Stimulated activated CD4-positive, alpha-beta T cell treated with anti-CD3 and anti-CD28 coated beads, TNF-alpha, amount 100 ng/mL, for 24 hours (primary cell): ENCODE measurements around the gene INPP5A.
"Not testable (repeated sequence)": the region's sequence is repeated elsewhere in the genome, so short reads cannot be mapped to it uniquely, and the experiment has no call there.

Experiments
- DNase-seq, 3 experiments: peaks; one replicate each; pipeline ENCODE4 v3.0.0-alpha.2; 2020; ENCODE audit warnings: low read depth in 3 of 3

The INPP5A gene

GRCh38 chr10:132537684-132538001, at the start of gene INPP5A:
Gene INPP5A, plus strand, starts transcription at chr10:132537787. Its CDS starts 310 bp downstream, at chr10:132538097.
- no peak for DNase-seq

GRCh38 chr10:132488231-132488821, 49.3 kb upstream of the INPP5A start:
- no peak for DNase-seq

DNA sequence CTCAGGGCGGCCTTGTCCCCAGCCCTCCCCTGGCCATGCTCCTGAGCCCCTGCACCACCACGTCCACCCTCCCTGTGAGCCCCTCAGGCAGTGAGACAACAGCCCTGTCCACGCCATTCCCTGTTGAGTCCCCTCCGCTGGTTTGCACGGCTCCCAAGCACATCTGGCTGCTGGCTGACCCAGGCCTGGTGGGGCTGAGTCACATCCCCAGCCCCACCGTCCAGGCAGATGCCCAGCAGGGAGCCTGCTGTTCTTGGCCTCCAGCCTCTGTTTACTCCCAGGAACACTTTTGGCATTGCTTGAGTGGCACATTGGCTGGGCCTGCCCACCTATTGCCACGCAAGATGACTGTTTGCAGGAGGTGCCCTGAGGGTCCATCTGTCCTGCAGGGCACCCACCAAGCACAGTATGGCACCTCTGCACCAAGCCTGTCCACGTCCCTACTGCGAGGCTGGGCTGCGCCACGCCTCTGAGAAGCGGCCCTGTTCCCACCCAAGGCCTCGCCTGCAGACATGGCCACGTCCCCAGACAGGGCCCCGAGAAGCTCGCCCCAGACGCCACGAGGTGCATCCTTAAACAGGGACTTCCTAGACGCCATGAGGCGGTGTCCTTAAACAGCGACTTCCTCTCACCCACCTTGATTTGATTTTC, 48.4 kb upstream of the INPP5A start:
- DNase-seq: no peak

GRCh38 chr10:132489704-132490534, 47.7 kb upstream of the INPP5A start:
- DNase-seq: no peak

DNA sequence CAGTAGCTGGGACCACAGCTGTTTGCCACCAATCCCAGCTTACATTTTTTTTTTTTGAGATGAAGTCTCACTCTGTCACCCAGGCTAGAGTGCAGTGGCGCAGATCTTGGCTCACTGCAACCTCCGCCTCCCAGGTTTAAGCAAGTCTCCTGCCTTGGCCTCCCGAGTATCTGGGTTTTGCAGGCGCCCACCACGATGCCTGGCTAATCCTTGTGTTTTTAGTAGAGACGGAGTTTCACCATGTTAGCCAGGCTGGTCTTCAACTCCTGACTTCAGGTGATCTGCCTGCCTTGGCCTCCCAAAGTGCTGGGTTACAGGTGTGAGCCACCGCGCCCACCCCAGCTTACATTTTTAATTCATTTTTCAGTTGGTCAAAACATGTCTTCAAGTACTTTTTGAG, 46.1 kb upstream of the INPP5A start:
- DNase-seq: not testable (repeated sequence)

DNA sequence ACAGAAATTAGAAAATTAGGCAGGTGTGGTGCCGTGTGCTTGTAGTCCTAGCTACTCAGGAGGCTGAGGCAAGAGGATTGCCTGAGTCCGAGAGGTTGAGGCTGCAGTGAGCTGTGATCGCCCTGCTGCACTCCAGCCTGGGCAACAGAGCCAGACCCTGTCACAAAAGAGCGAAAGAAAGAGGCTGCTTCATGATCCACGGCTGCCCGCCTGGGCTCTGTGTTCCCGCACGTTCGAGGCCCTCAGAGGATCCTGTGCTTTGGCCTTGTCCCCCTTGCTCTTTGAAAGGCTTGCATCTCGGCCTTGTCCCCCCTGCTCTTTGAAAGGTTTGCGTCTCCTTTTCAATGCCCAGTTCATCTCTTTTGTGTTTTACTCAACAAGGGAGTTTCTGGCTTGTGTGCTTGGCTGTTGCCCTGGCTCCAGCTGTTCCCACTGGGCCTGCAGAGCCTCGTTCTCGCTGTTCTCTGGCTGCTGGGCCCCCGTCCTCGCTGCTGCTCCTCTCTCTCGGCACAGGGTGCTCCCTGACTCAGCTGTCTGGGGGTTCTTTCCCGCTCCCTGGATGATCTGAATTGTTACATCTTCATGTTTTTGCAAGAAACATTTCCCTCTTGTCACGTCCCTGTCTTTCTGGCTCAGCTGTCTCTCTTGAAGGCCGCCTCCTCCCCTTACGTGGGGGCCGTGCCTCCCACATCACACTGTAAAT, 45.1 kb upstream of the INPP5A start:
- no peak for DNase-seq

DNA sequence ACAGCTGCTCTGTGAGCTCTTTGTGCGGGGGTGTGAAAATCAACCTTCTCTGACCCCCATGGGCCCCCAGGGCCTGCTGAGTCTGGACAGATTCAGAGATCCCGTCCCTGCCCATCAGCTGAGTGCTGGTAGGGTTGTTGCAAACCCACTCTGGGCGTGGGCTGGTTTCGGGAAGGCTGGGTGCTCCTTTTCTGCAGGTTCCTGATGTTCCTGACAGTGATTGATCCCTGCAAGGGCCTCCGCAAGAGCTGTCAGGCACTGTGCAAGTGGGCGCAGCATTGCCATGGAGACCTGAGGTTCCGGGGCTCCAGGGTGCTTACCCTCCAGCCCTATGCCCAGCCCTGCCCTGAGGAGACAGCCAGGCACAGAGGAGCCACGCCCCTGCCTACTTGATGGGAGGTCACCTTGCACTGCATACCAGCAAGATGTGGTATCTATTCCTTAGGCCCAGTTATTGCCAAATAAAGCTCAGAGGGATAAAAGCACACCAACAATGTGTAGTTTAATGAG, 44.3 kb upstream of the INPP5A start:
- no peak for DNase-seq

DNA sequence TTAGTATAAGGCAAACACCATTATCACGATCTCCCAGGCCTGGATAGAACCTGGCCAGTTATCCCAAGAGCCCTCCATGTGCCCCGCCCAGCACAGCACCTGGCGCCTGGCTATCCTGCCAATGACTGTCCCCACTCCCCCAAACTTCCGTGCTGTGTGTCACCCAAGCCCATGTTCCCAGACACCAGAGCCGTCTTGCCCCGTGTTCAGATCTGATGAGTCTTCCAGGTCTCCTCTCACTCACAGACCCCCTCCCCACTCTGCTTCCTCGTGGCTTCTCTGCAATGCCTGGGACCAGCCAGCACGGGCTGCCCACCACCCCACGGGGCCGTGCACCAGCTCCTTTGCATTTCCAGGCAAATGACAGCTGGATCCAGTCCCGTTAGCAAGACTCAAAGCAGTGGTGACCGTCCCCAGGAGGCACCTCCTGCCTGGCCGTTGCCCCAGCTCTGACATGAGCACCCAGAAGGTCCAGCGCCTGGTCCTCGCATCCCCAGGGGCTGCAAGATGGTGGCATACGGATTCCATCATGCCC, 43.8 kb upstream of the INPP5A start:
- no peak for DNase-seq

GRCh38 chr10:132494866-132495630, 42.5 kb upstream of the INPP5A start:
- DNase-seq: no peak

- no peak for DNase-seq
Observed at GRCh38 chr10:132496360-132497062, 41.1 kb upstream of the INPP5A start.

DNA sequence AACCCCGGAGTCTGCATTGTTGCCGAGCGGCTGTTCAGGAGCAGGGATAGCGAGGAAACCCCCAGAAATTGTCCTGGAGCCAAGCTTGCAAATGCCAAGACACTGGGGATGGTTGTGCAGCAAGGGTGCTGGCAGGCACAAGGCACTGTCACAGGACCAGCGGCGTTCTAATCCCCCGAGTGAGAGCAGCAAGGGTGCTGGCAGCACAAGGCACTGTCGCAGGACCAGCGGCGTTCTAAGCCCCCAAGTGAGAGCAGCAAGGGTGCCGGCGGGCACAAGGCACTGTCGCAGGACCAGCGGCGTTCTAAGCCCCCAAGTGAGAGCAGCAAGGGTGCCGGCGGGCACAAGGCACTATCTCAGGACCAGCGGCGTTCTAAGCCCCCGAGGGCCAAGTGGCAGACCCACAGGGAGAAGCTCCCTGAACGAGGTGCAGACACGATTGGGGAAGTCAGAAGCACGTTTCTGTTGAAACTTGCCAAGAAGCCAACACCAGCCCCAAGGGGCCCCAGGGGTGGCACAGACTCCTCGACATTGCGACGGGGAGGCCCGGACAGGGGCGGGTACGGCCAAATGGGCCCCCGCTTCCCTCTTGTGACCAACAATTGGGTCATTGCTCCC, 40.4 kb upstream of the INPP5A start:
- no peak for DNase-seq

GRCh38 chr10:132497861-132498561, 39.6 kb upstream of the INPP5A start:
- no peak for DNase-seq

DNA sequence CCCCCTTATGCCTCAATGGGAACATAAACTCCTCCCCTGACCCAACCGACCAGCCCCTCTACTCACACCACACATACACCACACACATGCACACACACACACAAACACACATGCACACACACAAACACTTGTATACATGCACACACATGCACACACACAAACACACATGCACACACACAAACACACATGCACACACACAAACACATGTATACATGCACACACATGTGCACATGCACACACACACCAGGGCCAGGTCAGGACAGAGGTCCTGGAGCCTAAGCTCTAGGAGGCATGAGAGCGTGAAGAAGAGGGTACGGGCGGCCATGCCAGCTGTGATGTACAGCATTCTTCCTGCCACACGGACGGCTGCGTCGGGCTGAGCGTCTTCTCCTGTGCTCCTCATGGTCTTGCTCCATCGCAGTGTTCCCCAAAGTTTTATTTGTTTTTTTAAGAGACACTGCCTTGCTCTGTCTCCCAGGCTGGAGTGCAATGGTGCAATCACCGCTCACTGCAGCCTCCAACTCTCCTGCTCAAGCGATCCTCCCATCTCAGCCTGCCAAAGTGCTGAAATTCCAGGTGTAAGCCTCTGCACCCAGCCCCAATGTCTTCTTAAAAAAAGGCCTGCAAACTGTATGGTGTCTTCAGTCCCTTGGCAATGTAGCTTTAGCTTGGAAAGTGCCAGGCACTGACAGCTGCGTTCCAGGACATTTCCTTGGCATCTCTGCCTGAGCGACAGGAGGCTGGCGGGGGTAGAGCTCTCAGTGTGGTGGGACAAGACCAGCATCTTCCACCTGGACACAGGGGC, 38.8 kb upstream of the INPP5A start:
- DNase-seq: no peak

GRCh38 chr10:132499367-132499685, 38.3 kb upstream of the INPP5A start:
- no peak for DNase-seq

DNA sequence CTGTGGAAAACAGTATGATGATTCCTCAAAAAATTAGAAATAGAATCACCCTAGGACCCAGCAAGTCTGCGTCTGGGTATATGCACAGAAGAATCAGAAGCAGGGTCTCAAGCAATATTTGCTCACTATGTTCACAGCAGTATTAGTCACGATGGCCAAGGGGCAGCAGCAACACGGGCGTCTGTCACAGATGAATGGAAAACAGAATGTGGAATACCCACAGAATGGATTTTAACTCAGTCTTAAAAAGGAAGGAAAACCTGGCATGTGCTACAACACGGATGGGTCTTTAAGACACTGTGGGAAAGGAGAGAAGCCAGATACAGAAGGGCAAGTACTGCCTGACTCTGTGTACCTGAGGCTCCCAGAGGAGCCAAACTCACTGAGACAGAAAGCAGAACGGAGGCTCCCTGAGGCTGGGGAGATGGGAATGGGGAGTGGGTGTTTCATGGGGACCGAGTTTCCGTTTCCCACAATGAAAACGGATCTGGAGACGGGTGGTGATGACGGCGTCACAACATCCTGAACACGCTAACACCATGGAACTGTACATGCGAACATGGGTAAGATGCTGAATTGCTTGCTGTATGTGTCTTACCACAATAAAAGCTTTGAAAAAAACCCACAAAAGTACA, 36.7 kb upstream of the INPP5A start:
- DNase-seq: no peak

GRCh38 chr10:132502544-132503300, 34.9 kb upstream of the INPP5A start:
- DNase-seq: no peak

GRCh38 chr10:132503581-132504421, 33.8 kb upstream of the INPP5A start:
- no peak for DNase-seq
